Activated T-cell treated with anti-CD3 and anti-CD28 coated beads, Interleukin-2, amount 50 U/mL, for 4 hours (primary cell): ENCODE data around the gene PREB. TPM values are rescaled to one million over a fixed set of nuclear protein-coding genes. Genes with fewer than 3 reads are reported as not detected.

Experiments used
- ATAC-seq, 2 donors: fragments of 200-7000 bp; cut with Tn5 transposase; one replicate each; pipeline ENCODE4 v1.10.0; 2021
- DNase-seq: peaks from one replicate; pipeline ENCODE4 v3.0.0-alpha.2; 2020
- H3K27me3 Mint-ChIP-seq: one replicate; pipeline ENCODE4 v1.8.0; 2021; ENCODE audit warnings: low read depth, mixed read lengths
- H3K36me3 Mint-ChIP-seq: one replicate; pipeline ENCODE4 v1.8.0; 2022; ENCODE audit warnings: mixed read lengths; ENCODE audit not compliant: insufficient read depth
- H3K4me1 Mint-ChIP-seq: one replicate; pipeline ENCODE4 v1.8.0; 2021; ENCODE audit warnings: low read depth, mixed read lengths
- H3K4me3 Mint-ChIP-seq: one replicate; pipeline ENCODE4 v1.8.0; 2021; ENCODE audit warnings: mild to moderate bottlenecking, moderate library complexity, mixed read lengths
- H3K9me3 Mint-ChIP-seq: one replicate; pipeline ENCODE4 v1.8.0; 2021; ENCODE audit warnings: mixed read lengths
- total RNA-seq, 3 donors: library from RNA; stranded (reverse); gene quantifications; one replicate each; pipeline ENCODE4 v1.2.1, GENCODE V29; 2021

PREB gene
- total RNA-seq, 3 donors from 2014 or later = 98.0 to 119 (median 106) TPM

- ATAC-seq (no peak), DNase-seq (no peak)
- no peaks in the 10 kb centered on the region for H3K36me3 Mint-ChIP-seq
- H3K9me3 Mint-ChIP-seq = no peaks in the 10 kb centered on the region
- H3K4me1 Mint-ChIP-seq = no peaks in the 10 kb centered on the region
- H3K4me3 Mint-ChIP-seq = no peak overlapping the region
- peaks cover 9% of the 10 kb centered on the region for H3K27me3 Mint-ChIP-seq
These were observed 8.8 kb upstream of the PREB start for GRCh38 chr2:27143285-27143684.

GRCh38 chr2:27139310-27139709 lies 4.9 kb upstream of the PREB start, which contains the start of gene PRR30:
Gene PRR30 (minus strand): TSS chr2:27139410. CDS start chr2:27138329, 1,081 bp downstream.
- Mint-ChIP-seq H3K4me3 (no peak within 1 kb of the TSS), H3K27me3 (peaks cover 3% of the 10 kb centered on the region)
- no peak for ATAC-seq

GRCh38 chr2:27138111-27138510 lies 3.7 kb upstream of the PREB start:
- peaks cover 11% of the 10 kb centered on the region for H3K4me1 Mint-ChIP-seq
- no peaks in the 10 kb centered on the region for H3K9me3 Mint-ChIP-seq
- ATAC-seq (no peak), DNase-seq (no peak)
- no peak overlapping the region for H3K4me3 Mint-ChIP-seq
- no peaks in the 10 kb centered on the region for H3K27me3 Mint-ChIP-seq
- H3K36me3 Mint-ChIP-seq = no peaks in the 10 kb centered on the region

More at GRCh38 chr2:27139310-27139709, 4.9 kb upstream of the PREB start, which contains the start of gene PRR30:
- no peaks in the 10 kb centered on the region for H3K36me3 Mint-ChIP-seq
- H3K9me3 Mint-ChIP-seq = no peaks in the 10 kb centered on the region
- DNase-seq = no peak
- H3K4me1 Mint-ChIP-seq = peaks cover 3% of the 10 kb centered on the region

- H3K4me3 Mint-ChIP-seq = no peak overlapping the region
- no peaks in the 10 kb centered on the region for H3K9me3 Mint-ChIP-seq
- H3K36me3 Mint-ChIP-seq = no peaks in the 10 kb centered on the region
- DNase-seq (no peak), ATAC-seq (no peak)
- H3K27me3 Mint-ChIP-seq = no peaks in the 10 kb centered on the region
- H3K4me1 Mint-ChIP-seq = peaks cover 18% of the 10 kb centered on the region
These were observed 3.0 kb upstream of the PREB start for GRCh38 chr2:27137322-27137935.

- H3K9me3 Mint-ChIP-seq = no peaks in the 10 kb centered on the region
- H3K4me3 Mint-ChIP-seq = no peak overlapping the region
- peaks cover 18% of the 10 kb centered on the region for H3K4me1 Mint-ChIP-seq
- ATAC-seq (no peak), DNase-seq (no peak)
- no peaks in the 10 kb centered on the region for H3K27me3 Mint-ChIP-seq
- peaks cover under 1% of the 10 kb centered on the region for H3K36me3 Mint-ChIP-seq
These were observed 2.3 kb upstream of the PREB start for GRCh38 chr2:27136751-27137150.

- Mint-ChIP-seq H3K4me1 (peaks cover 21% of the 10 kb centered on the region), H3K4me3 (peak overlapping the region; percentile 91), H3K9me3 (no peaks in the 10 kb centered on the region), H3K27me3 (no peaks in the 10 kb centered on the region), H3K36me3 (peaks cover 9% of the 10 kb centered on the region)
- ATAC-seq (no peak), DNase-seq (no peak)
These were observed 1.1 kb upstream of the PREB start for GRCh38 chr2:27135478-27135955.

GRCh38 chr2:27134781-27135477 lies 493 bp upstream of the PREB start:
- ATAC-seq (no peak), DNase-seq (no peak)
- H3K27me3 Mint-ChIP-seq = no peaks in the 10 kb centered on the region
- H3K4me3 Mint-ChIP-seq = peak overlapping the region; percentile 91
- H3K4me1 Mint-ChIP-seq = peaks cover 21% of the 10 kb centered on the region
- H3K9me3 Mint-ChIP-seq = no peaks in the 10 kb centered on the region
- H3K36me3 Mint-ChIP-seq = peaks cover 12% of the 10 kb centered on the region

- ATAC-seq (peak; percentile 20 to 32), DNase-seq (no peak)
- H3K36me3 Mint-ChIP-seq = peaks cover 15% of the 10 kb centered on the region
- H3K4me3 Mint-ChIP-seq = peak overlapping the region; percentile 91
- no peaks in the 10 kb centered on the region for H3K27me3 Mint-ChIP-seq
- no peaks in the 10 kb centered on the region for H3K9me3 Mint-ChIP-seq
- H3K4me1 Mint-ChIP-seq = peaks cover 21% of the 10 kb centered on the region
These were observed 1.1 kb downstream of the PREB start for GRCh38 chr2:27133195-27133875.

- H3K4me1 Mint-ChIP-seq = peaks cover 21% of the 10 kb centered on the region
- ATAC-seq = no peak
- peak overlapping the region; percentile 42 for H3K4me3 Mint-ChIP-seq
- no peaks in the 10 kb centered on the region for H3K27me3 Mint-ChIP-seq
- no peak for DNase-seq
- peaks cover 15% of the 10 kb centered on the region for H3K36me3 Mint-ChIP-seq
- no peaks in the 10 kb centered on the region for H3K9me3 Mint-ChIP-seq
These were observed 3.0 kb downstream of the PREB start for GRCh38 chr2:27131429-27131828.

- peaks cover 21% of the 10 kb centered on the region for H3K4me1 Mint-ChIP-seq
These were observed 4.0 kb downstream of the PREB start for GRCh38 chr2:27130396-27130795.

GRCh38 chr2:27128668-27129571 lies 5.5 kb downstream of the PREB start:
- no peak for ATAC-seq
- H3K36me3 Mint-ChIP-seq = peaks cover 15% of the 10 kb centered on the region
- no peaks in the 10 kb centered on the region for H3K9me3 Mint-ChIP-seq
- no peaks in the 10 kb centered on the region for H3K27me3 Mint-ChIP-seq
- DNase-seq = no peak
- peaks cover 20% of the 10 kb centered on the region for H3K4me1 Mint-ChIP-seq
- no peak overlapping the region for H3K4me3 Mint-ChIP-seq

More at GRCh38 chr2:27130396-27130795, 4.0 kb downstream of the PREB start:
- Mint-ChIP-seq H3K4me3 (no peak overlapping the region), H3K36me3 (peaks cover 15% of the 10 kb centered on the region), H3K27me3 (no peaks in the 10 kb centered on the region), H3K9me3 (no peaks in the 10 kb centered on the region)
- no peak for DNase-seq
- no peak for ATAC-seq

- DNase-seq (no peak), ATAC-seq (no peak)
- peaks cover 15% of the 10 kb centered on the region for H3K36me3 Mint-ChIP-seq
- no peaks in the 10 kb centered on the region for H3K9me3 Mint-ChIP-seq
- H3K4me1 Mint-ChIP-seq = peaks cover 17% of the 10 kb centered on the region
- H3K4me3 Mint-ChIP-seq = no peak overlapping the region
- H3K27me3 Mint-ChIP-seq = no peaks in the 10 kb centered on the region
These were observed 6.4 kb downstream of the PREB start for GRCh38 chr2:27127883-27128667.

GRCh38 chr2:27126252-27126710 lies 8.2 kb downstream of the PREB start:
- no peak for ATAC-seq

More at GRCh38 chr2:27126252-27126710, 8.2 kb downstream of the PREB start:
- DNase-seq = no peak
- peaks cover 13% of the 10 kb centered on the region for H3K36me3 Mint-ChIP-seq
- H3K27me3 Mint-ChIP-seq = no peaks in the 10 kb centered on the region
- H3K9me3 Mint-ChIP-seq = no peaks in the 10 kb centered on the region
- no peak overlapping the region for H3K4me3 Mint-ChIP-seq
- peaks cover 15% of the 10 kb centered on the region for H3K4me1 Mint-ChIP-seq
